ENCODE data around the gene BMP8B.
"Not testable (repeated sequence)": the region's sequence is repeated elsewhere in the genome, so short reads cannot be mapped to it uniquely, and the experiment has no call there.

Gene BMP8B

DNA sequence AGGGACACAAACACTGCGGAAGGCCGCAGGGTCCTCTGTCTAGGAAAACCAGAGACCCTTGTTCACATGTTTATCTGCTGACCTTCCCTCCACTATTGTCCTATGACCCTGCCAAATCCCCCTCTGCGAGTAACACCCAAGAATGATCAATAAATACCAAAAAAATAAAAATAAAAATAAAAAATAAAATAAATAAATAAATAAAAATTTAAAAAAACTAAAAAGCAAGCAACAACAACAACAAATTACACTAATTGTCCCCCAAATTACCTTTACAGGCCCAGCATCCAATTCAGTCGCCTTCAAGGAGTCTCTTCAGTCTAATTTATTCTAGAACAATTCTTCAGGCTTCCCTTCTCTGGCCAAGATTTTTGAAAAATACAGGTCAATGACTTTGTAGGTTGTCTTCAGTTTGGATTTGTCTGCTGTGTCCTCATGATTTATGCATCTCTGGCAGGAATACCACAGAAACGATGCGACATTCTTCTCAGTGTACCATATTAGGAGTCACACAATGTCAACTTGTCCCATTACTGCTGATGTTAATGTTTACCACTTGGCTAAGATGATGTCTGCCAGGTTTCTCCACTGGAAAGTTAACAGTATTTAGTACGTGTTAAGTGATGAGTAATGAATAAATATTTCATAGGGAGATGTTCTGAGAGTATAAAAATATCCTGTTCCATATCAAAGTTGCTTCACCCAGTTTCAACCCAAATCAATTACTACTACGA is 20.3 kb upstream of the BMP8B start:
- H3K4me3 ChIP-seq (ENCODE audit: low read length in 2 of 2), result no peak overlapping the region
- H3K9me3 ChIP-seq (ENCODE audit: control insufficient read depth in 2 of 2, low read length in 2 of 2), result peaks cover 0 to 2% of the 10 kb centered on the region in 2 donors

DNA sequence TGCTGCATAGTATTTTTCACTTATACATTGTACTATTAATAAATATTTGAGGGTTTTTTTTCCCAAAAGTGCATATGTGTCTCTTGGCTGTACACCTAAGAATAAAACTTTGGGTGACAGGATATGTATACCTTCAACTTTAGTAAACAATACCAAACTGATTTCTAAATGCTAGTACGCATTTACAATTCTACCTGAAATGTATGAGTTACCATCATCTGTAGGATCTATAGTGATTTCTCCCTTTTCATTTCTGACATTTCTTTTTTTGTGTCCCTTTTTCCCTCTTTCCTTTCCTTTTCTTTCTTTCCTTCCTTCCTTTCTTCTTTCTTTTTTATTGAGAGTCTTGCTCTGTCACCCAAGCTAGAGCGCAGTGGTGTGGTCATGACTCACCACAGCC is 16.7 kb upstream of the BMP8B start:
- no peak overlapping the region for H3K9ac ChIP-seq (ENCODE audit: low read length in 2 of 2)
- no peak overlapping the region for H3K4me3 ChIP-seq (ENCODE audit: low read length in 2 of 2)
- no peaks in the 10 kb centered on the region for H3K36me3 ChIP-seq (ENCODE audit: control insufficient read depth in 2 of 2, insufficient read depth in 2 of 2, low read length in 2 of 2)
- no peaks in the 10 kb centered on the region for H3K4me1 ChIP-seq (ENCODE audit: control insufficient read depth, insufficient read depth, low read length)
- no peaks in the 10 kb centered on the region for H3K27me3 ChIP-seq (ENCODE audit: control insufficient read depth in 1 of 2, insufficient read depth in 2 of 2, low read length in 2 of 2)
- H3K27ac ChIP-seq (ENCODE audit: low read length), result no peak overlapping the region
- H3K9me3 ChIP-seq (ENCODE audit: control insufficient read depth in 2 of 2, low read length in 2 of 2), result peaks cover 0 to 2% of the 10 kb centered on the region in 2 donors

More for the DNA sequence above, 20.3 kb upstream of the BMP8B start:
- Histone ChIP-seq H3K9ac (ENCODE audit: low read length in 2 of 2) (no peak overlapping the region), H3K4me1 (ENCODE audit: control insufficient read depth, insufficient read depth, low read length) (no peaks in the 10 kb centered on the region), H3K36me3 (ENCODE audit: control insufficient read depth in 2 of 2, insufficient read depth in 2 of 2, low read length in 2 of 2) (no peaks in the 10 kb centered on the region), H3K27ac (ENCODE audit: low read length) (no peak overlapping the region), H3K27me3 (ENCODE audit: control insufficient read depth in 1 of 2, insufficient read depth in 2 of 2, low read length in 2 of 2) (peaks cover 0 to 3% of the 10 kb centered on the region in 2 donors)

DNA sequence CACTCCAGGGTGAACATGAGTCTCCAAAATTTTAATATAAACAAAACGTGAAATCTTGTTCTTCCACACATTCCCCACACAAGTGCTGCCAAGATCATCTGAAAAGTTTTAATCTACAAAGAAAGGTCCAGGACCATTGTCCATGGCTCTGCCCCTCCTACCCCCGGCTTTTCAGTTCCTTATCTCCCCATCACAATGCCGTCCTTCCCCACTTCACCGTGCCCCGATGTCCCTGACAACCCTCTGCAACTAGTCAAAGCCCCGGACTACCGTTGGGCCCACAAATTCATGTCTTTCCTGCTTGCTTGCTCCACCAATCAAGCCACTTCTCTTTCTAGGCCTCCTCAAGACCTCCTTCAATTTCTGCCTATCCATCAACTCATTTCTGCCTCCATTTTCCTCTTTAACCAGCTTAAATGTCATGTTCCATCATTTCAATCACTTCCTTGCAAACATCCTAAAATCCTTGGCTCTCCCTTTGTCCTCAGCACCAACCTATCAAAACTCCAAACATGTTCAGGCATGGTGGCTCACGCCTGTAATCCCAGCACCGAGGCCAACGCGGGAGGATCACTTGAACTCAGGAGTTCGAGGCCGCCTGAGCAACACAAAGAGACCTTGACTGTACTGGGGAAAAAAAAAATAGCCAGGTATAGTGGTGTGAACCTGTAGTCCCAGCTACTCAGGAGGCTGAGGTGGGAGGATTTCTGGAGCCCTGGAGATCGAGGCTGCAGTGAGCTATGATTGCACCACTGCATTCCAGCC is 14.0 kb upstream of the BMP8B start:
- Histone ChIP-seq H3K9ac (ENCODE audit: low read length in 2 of 2) (no peak overlapping the region), H3K4me1 (ENCODE audit: control insufficient read depth, insufficient read depth, low read length) (no peaks in the 10 kb centered on the region), H3K27ac (ENCODE audit: low read length) (no peak overlapping the region), H3K9me3 (ENCODE audit: control insufficient read depth in 2 of 2, low read length in 2 of 2) (peaks cover 0 to 2% of the 10 kb centered on the region in 2 donors), H3K4me3 (ENCODE audit: low read length in 2 of 2) (no peak overlapping the region), H3K36me3 (ENCODE audit: control insufficient read depth in 2 of 2, insufficient read depth in 2 of 2, low read length in 2 of 2) (no peaks in the 10 kb centered on the region), H3K27me3 (ENCODE audit: control insufficient read depth in 1 of 2, insufficient read depth in 2 of 2, low read length in 2 of 2) (peaks cover 0 to 3% of the 10 kb centered on the region in 2 donors)

DNA sequence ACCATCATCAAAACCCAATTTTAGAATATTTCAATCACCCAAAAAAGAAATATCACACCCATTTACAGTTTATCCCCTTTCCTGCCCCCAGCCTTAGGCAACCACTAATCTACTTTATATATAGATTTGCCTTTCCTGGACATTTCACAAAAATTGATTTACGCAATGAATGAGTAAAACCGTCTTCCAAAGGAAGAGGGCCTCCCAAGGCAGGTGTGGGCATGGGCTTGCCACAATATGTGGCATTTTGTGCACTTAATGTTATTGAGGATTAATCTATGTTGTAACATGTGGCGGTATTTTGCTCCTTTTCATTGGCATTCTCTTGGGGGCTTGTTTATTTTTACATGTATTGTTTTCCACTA is 11.8 kb upstream of the BMP8B start:
- H3K9ac ChIP-seq (ENCODE audit: low read length in 2 of 2), result no peak overlapping the region
- H3K36me3 ChIP-seq (ENCODE audit: control insufficient read depth in 2 of 2, insufficient read depth in 2 of 2, low read length in 2 of 2), result no peaks in the 10 kb centered on the region
- H3K4me3 ChIP-seq (ENCODE audit: low read length in 2 of 2), result no peak overlapping the region
- H3K4me1 ChIP-seq (ENCODE audit: control insufficient read depth, insufficient read depth, low read length), result no peaks in the 10 kb centered on the region
- H3K9me3 ChIP-seq (ENCODE audit: control insufficient read depth in 2 of 2, low read length in 2 of 2), result peaks cover 0 to 1% of the 10 kb centered on the region in 2 donors
- no peak overlapping the region for H3K27ac ChIP-seq (ENCODE audit: low read length)
- peaks cover 0 to 6% of the 10 kb centered on the region in 2 donors for H3K27me3 ChIP-seq (ENCODE audit: control insufficient read depth in 1 of 2, insufficient read depth in 2 of 2, low read length in 2 of 2)

DNA sequence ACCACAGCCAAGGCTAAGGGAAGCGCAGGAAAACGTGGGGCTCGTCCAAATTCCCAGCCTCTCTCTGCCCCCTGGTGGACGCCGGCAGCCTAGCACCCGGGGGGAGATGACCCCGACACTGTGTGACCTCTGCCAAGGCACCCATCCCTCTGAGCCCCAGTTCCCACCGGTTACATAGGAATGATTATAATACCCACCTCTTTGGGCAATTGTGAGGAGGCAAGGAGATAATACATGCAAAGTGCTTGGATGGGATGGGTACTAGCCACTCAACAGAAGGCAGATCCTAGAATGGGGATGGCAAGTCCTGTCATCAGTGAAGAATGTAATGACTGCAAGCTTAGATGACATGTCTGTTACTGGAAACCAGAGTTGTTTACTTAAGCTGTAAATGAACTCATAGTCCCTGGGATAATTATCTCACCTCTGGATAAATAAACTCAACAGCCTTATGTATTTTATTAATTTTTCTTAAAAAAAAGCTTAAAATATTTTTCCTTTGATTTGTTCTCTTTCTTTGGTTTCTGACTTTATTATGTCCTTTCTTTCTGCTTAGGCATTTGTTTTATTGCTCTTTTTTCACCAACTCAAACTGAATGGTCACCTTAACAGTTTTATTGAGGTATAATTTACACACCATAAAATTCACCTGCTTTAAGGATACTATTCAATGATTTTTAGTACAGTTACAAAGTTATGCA is 11.3 kb upstream of the BMP8B start:
- no peak overlapping the region for H3K9ac ChIP-seq (ENCODE audit: low read length in 2 of 2)
- H3K27me3 ChIP-seq (ENCODE audit: control insufficient read depth in 1 of 2, insufficient read depth in 2 of 2, low read length in 2 of 2), result peaks cover 0 to 6% of the 10 kb centered on the region in 2 donors
- no peaks in the 10 kb centered on the region for H3K4me1 ChIP-seq (ENCODE audit: control insufficient read depth, insufficient read depth, low read length)
- no peaks in the 10 kb centered on the region for H3K36me3 ChIP-seq (ENCODE audit: control insufficient read depth in 2 of 2, insufficient read depth in 2 of 2, low read length in 2 of 2)
- no peak overlapping the region for H3K27ac ChIP-seq (ENCODE audit: low read length)
- H3K9me3 ChIP-seq (ENCODE audit: control insufficient read depth in 2 of 2, low read length in 2 of 2), result no peaks in the 10 kb centered on the region
- no peak overlapping the region for H3K4me3 ChIP-seq (ENCODE audit: low read length in 2 of 2)

DNA sequence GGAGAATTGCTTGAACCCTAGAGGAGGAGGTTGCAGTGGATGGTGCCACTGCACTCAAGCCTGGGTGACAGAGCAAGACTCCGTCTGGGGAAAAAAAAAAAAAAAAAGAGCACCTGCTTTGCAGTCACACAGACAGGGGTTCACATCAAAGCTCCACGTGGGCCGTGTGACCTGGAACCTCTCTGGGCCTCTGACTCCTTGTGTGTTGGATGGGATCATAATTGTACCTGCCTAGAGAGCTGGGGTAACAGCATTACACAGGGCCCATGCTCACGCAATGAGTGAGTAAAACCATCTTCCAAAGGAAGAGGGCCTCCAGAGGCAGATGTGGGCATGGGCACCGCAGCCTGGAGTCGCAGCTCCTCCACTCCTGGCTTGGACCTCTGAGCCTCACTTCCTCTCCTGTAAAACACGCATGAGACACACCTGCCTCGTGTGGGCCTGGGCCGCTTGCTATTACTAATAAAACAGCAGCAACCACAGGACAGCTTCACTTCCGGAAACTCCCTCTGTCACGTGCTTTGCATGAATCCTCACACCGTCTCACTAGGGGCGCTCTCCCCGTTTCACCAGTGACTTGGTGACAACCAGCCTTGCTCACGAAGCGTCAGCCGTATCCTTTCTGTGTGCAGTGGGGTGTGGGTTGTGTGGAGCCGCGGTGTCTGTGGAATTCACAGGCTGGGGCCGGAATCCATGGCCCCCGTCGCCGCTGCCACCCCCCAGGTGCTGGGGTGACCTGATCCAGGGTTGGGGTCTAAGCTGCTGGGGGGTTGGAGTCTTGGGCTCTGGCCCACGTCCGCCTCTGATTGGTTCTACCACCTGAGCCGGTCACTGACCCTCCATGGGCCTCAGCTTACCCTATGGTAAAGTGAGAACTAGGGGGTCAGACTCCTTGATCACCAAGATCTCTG is 10.4 kb upstream of the BMP8B start:
- not testable (repeated sequence) for H3K27ac ChIP-seq (ENCODE audit: low read length); H3K4me3 ChIP-seq (ENCODE audit: low read length in 2 of 2); H3K9ac ChIP-seq (ENCODE audit: low read length in 2 of 2); H3K27me3 ChIP-seq (ENCODE audit: control insufficient read depth in 1 of 2, insufficient read depth in 2 of 2, low read length in 2 of 2); H3K9me3 ChIP-seq (ENCODE audit: control insufficient read depth in 2 of 2, low read length in 2 of 2); H3K36me3 ChIP-seq (ENCODE audit: control insufficient read depth in 2 of 2, insufficient read depth in 2 of 2, low read length in 2 of 2); H3K4me1 ChIP-seq (ENCODE audit: control insufficient read depth, insufficient read depth, low read length)

DNA sequence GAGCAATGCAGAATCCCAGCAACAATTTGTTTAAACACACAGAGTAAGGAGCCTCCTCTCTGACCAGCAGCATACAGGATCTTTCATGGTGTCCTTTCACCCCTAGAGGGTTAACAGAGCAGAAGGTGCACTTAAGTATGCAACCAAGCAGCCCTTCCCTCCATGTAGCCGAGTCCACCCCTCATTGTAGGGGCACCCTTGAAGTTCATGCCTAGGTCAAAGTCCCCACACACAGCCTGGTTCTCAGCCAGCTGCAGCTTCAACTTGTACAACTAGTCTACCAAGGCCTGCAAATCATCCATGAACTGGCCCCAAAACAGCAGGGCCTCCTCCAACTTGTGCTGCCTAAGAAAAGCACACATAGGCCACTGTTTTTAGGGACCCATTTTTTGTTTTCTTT is 7.0 kb upstream of the BMP8B start:
- no peak overlapping the region for H3K4me3 ChIP-seq (ENCODE audit: low read length in 2 of 2)
- H3K36me3 ChIP-seq (ENCODE audit: control insufficient read depth in 2 of 2, insufficient read depth in 2 of 2, low read length in 2 of 2), result no peaks in the 10 kb centered on the region
- peaks cover 2 to 6% of the 10 kb centered on the region in 2 donors for H3K27me3 ChIP-seq (ENCODE audit: control insufficient read depth in 1 of 2, insufficient read depth in 2 of 2, low read length in 2 of 2)
- no peaks in the 10 kb centered on the region for H3K9me3 ChIP-seq (ENCODE audit: control insufficient read depth in 2 of 2, low read length in 2 of 2)
- H3K4me1 ChIP-seq (ENCODE audit: control insufficient read depth, insufficient read depth, low read length), result no peaks in the 10 kb centered on the region
- H3K9ac ChIP-seq (ENCODE audit: low read length in 2 of 2), result no peak overlapping the region
- H3K27ac ChIP-seq (ENCODE audit: low read length), result no peak overlapping the region

DNA sequence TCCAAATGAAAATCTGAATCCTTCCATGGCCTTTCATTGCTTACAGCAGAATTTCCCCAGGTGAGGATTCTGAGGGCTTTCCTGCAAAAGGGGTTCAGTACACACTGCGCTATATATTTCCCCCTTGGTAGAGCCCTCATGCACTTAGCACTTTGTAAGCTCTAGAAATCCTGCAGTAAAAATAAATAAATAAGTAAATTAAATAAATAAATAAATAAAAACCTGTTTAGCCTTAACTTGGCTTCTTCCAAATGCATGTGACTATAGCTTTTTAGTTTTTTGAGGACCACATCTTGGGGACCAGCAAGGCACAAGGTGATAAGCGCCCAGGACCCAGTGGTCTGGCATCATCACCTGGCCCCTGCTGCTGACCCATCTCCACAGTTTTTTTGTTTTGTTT is 3.2 kb upstream of the BMP8B start:
- Histone ChIP-seq H3K27me3 (ENCODE audit: control insufficient read depth in 1 of 2, insufficient read depth in 2 of 2, low read length in 2 of 2) (peaks cover 14 to 25% of the 10 kb centered on the region in 2 donors), H3K9me3 (ENCODE audit: control insufficient read depth in 2 of 2, low read length in 2 of 2) (no peaks in the 10 kb centered on the region)

DNA sequence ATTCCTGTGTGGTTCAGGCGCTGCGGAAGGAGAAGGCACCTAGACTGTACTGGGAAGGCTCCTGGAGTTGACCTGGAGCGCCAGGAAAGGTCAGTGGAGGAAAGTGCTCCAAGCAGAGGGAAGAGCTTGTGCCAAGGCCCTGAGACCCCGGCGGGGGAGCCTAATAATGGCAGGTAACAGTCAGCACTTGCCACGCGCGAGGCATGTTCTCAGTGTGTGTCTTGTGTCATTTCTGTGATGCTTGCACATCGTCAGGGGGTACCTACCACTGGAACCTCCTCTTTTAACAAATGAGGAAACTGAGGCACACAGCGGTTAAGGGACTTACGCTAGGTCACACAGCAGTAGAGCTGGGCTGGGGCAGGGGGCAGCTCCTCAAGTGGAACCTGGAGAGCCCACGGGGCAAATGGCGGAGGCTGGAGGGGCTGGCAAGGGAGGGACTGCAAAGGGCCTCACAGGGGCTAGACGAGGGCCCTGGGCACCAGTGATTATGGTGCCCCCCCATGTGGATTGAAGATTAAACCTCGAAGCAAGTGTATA is 976 bp upstream of the BMP8B start:
- Histone ChIP-seq H3K27ac (ENCODE audit: low read length) (no peak overlapping the region), H3K4me3 (ENCODE audit: low read length in 2 of 2) (no peak overlapping the region), H3K27me3 (ENCODE audit: control insufficient read depth in 1 of 2, insufficient read depth in 2 of 2, low read length in 2 of 2) (peaks cover 13 to 26% of the 10 kb centered on the region in 2 donors), H3K4me1 (ENCODE audit: control insufficient read depth, insufficient read depth, low read length) (peaks cover 4% of the 10 kb centered on the region), H3K9ac (ENCODE audit: low read length in 2 of 2) (no peak overlapping the region), H3K9me3 (ENCODE audit: control insufficient read depth in 2 of 2, low read length in 2 of 2) (no peaks in the 10 kb centered on the region), H3K36me3 (ENCODE audit: control insufficient read depth in 2 of 2, insufficient read depth in 2 of 2, low read length in 2 of 2) (no peaks in the 10 kb centered on the region)

More for the DNA sequence above, 3.2 kb upstream of the BMP8B start:
- Histone ChIP-seq H3K9ac (ENCODE audit: low read length in 2 of 2) (no peak overlapping the region), H3K27ac (ENCODE audit: low read length) (no peak overlapping the region), H3K4me3 (ENCODE audit: low read length in 2 of 2) (no peak overlapping the region), H3K36me3 (ENCODE audit: control insufficient read depth in 2 of 2, insufficient read depth in 2 of 2, low read length in 2 of 2) (no peaks in the 10 kb centered on the region), H3K4me1 (ENCODE audit: control insufficient read depth, insufficient read depth, low read length) (peaks cover 4% of the 10 kb centered on the region)

DNA sequence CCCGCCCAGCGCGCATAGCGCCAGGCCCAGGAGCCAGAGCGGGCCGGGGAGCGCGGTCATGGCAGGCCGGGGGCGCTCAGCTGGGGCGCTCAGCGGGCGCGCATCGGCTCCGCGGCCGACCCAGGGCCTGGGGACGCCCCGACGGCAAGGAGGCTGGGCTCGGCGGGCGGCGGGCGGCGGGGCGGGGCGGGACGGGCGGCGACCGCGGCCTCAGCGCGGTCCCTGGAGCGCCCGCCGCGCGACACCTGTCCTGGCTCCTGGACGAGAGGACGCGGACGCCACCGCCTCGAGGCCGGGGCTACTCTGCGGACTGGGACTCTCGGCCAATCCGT is 273 bp downstream of the BMP8B start:
- Histone ChIP-seq H3K9ac (ENCODE audit: low read length in 2 of 2) (no peak overlapping the region), H3K4me3 (ENCODE audit: low read length in 2 of 2) (peak overlapping the region in 1 of 2 donors; percentile 54), H3K36me3 (ENCODE audit: control insufficient read depth in 2 of 2, insufficient read depth in 2 of 2, low read length in 2 of 2) (no peaks in the 10 kb centered on the region), H3K27ac (ENCODE audit: low read length) (no peak overlapping the region), H3K4me1 (ENCODE audit: control insufficient read depth, insufficient read depth, low read length) (peaks cover 4% of the 10 kb centered on the region), H3K9me3 (ENCODE audit: control insufficient read depth in 2 of 2, low read length in 2 of 2) (no peaks in the 10 kb centered on the region), H3K27me3 (ENCODE audit: control insufficient read depth in 1 of 2, insufficient read depth in 2 of 2, low read length in 2 of 2) (peaks cover 13 to 26% of the 10 kb centered on the region in 2 donors)
